Right lung (tissue), 5 donors: ENCODE data around the gene CCDC51. TPM values are rescaled to one million over a fixed set of nuclear protein-coding genes. Genes with fewer than 3 reads are reported as not detected.
"Not testable (repeated sequence)": the region's sequence is repeated elsewhere in the genome, so short reads cannot be mapped to it uniquely, and the experiment has no call there.

ENCODE experiments used
- DNase-seq, 2 donors: peaks; one replicate each; pipeline ENCODE4 v3.0.0-alpha.2; 2013
- polyA plus RNA-seq, 5 donors: library from polyadenylated mRNA; unstranded; fragments of 120-200 nt; gene quantifications; one replicate each; pipeline versions ENCODE4 v1.2.1 to v1.2.3, GENCODE V29; 2013; ENCODE audit warnings: inconsistent platforms in 1 of 5, low replicate concordance in 1 of 5; ENCODE audit not compliant: insufficient read length in 5 of 5, insufficient read depth in 1 of 5

Gene CCDC51
- polyA plus RNA-seq, 5 donors = 14.3 to 16.4 (median 14.7) TPM

GRCh38 chr3:48466386-48467109 lies 26.6 kb upstream of the CCDC51 start:
- no peak for DNase-seq

- peak; percentile 98 to 99 for DNase-seq
These were observed 25.8 kb upstream of the CCDC51 start for GRCh38 chr3:48465531-48466378.

GRCh38 chr3:48465237-48465530 lies 25.3 kb upstream of the CCDC51 start:
- DNase-seq = no peak

GRCh38 chr3:48464713-48465221 lies 24.8 kb upstream of the CCDC51 start:
- no peak for DNase-seq

- no peak for DNase-seq
These were observed 23.8 kb upstream of the CCDC51 start for GRCh38 chr3:48463703-48464102.

GRCh38 chr3:48461767-48462166 lies 21.8 kb upstream of the CCDC51 start:
- not testable (repeated sequence) for DNase-seq

GRCh38 chr3:48460517-48460902 lies 20.6 kb upstream of the CCDC51 start:
- no peak for DNase-seq

GRCh38 chr3:48459773-48460516 lies 20.0 kb upstream of the CCDC51 start:
- DNase-seq = no peak

- no peak for DNase-seq
These were observed 19.4 kb upstream of the CCDC51 start for GRCh38 chr3:48459331-48459730.

GRCh38 chr3:48456456-48456855 lies 16.5 kb upstream of the CCDC51 start:
- DNase-seq = no peak

- no peak for DNase-seq
These were observed 11.4 kb upstream of the CCDC51 start for GRCh38 chr3:48451270-48451669.

- DNase-seq = peak; percentile 81 to 84
These were observed 6.7 kb upstream of the CCDC51 start, which contains the start of gene ATRIP for GRCh38 chr3:48446425-48447193. ATRIP (plus strand) TSS chr3:48446737; CDS start chr3:48446846, 109 bp downstream.

- DNase-seq = no peak
These were observed 6.1 kb upstream of the CCDC51 start for GRCh38 chr3:48446043-48446424.

GRCh38 chr3:48445277-48445882 lies 5.5 kb upstream of the CCDC51 start:
- DNase-seq = no peak

- DNase-seq = no peak
These were observed 2.0 kb upstream of the CCDC51 start for GRCh38 chr3:48441940-48442339.

GRCh38 chr3:48440590-48440958 lies 655 bp upstream of the CCDC51 start:
- no peak for DNase-seq

GRCh38 chr3:48437812-48438211 lies 2.1 kb downstream of the CCDC51 start:
- DNase-seq = no peak

GRCh38 chr3:48436855-48437254 lies 3.1 kb downstream of the CCDC51 start:
- DNase-seq = no peak

- DNase-seq = no peak
These were observed 3.5 kb downstream of the CCDC51 start for GRCh38 chr3:48436477-48436787.

- peak; percentile 69 to 84 for DNase-seq
These were observed 4.0 kb downstream of the CCDC51 start for GRCh38 chr3:48435774-48436476.

GRCh38 chr3:48435223-48435595 lies 4.7 kb downstream of the CCDC51 start:
- no peak for DNase-seq
